Testis (tissue), 2 donors: ENCODE measurements around the gene KRT72.

ENCODE experiments used
- CTCF ChIP-seq, 3 experiments: fragments of 450-650 bp in 2 of 3; fragments of 200-600 bp in 1 of 3; sonication (generic) in 1 of 3; IDR thresholded peaks; one replicate each; pipeline ENCODE4 v1.5.1; 2016 to 2019; ENCODE audit warnings: antibody characterized with exemption in 3 of 3, mild to moderate bottlenecking in 2 of 3, moderate library complexity in 1 of 3
- POLR2A ChIP-seq: fragments of 450-650 bp; IDR thresholded peaks from one replicate; pipeline ENCODE4 v1.6.1; 2017; ENCODE audit warnings: antibody characterized with exemption, mild to moderate bottlenecking, moderate library complexity

GRCh38 chr12:52551216-52551865, 49.9 kb downstream of the KRT72 start:
- TF ChIP-seq CTCF (IDR thresholded peaks at IDR 0.05) (no peak), POLR2A (no peak)
